Activated CD8-positive, alpha-beta memory T cell treated with anti-CD3 and anti-CD28 coated beads, Interleukin-2, amount 50 U/mL, for 1 hour (primary cell): ENCODE results near the gene TBPL1.

ENCODE experiments used
- DNase-seq: peaks from one replicate; pipeline ENCODE4 v3.0.0-alpha.2; 2020; ENCODE audit errors: extremely low read depth

Gene TBPL1

GRCh38 chr6:134007077-134007476 is 54.1 kb downstream of the TBPL1 start:
- DNase-seq = no peak

- no peak for DNase-seq
Observed at GRCh38 chr6:134009876-134010275, 56.9 kb downstream of the TBPL1 start.

GRCh38 chr6:134010400-134010799 is 57.4 kb downstream of the TBPL1 start:
- no peak for DNase-seq

- DNase-seq = no peak
Observed at GRCh38 chr6:134010974-134011373, 58.0 kb downstream of the TBPL1 start.

GRCh38 chr6:134014588-134015137 is 61.6 kb downstream of the TBPL1 start:
- no peak for DNase-seq

- DNase-seq = no peak
Observed at GRCh38 chr6:134015719-134016557, 62.9 kb downstream of the TBPL1 start.

- DNase-seq = no peak
Observed at GRCh38 chr6:134016558-134016814, 63.5 kb downstream of the TBPL1 start.

GRCh38 chr6:134020071-134020470 is 67.0 kb downstream of the TBPL1 start:
- no peak for DNase-seq

GRCh38 chr6:134020543-134020942 is 67.5 kb downstream of the TBPL1 start:
- no peak for DNase-seq

- no peak for DNase-seq
Observed at GRCh38 chr6:134020968-134021367, 67.9 kb downstream of the TBPL1 start.

- no peak for DNase-seq
Observed at GRCh38 chr6:134021396-134022122, 68.5 kb downstream of the TBPL1 start.

- DNase-seq = no peak
Observed at GRCh38 chr6:134022650-134023049, 69.6 kb downstream of the TBPL1 start.

GRCh38 chr6:134026597-134026996 is 73.6 kb downstream of the TBPL1 start:
- DNase-seq = no peak

GRCh38 chr6:134028438-134028837 is 75.4 kb downstream of the TBPL1 start:
- DNase-seq = no peak

GRCh38 chr6:134029495-134030455 is 76.8 kb downstream of the TBPL1 start:
- no peak for DNase-seq

- DNase-seq = no peak
Observed at GRCh38 chr6:134031696-134032255, 78.8 kb downstream of the TBPL1 start.

- no peak for DNase-seq
Observed at GRCh38 chr6:134034478-134034877, 81.5 kb downstream of the TBPL1 start.

GRCh38 chr6:134034961-134035822 is 82.2 kb downstream of the TBPL1 start:
- DNase-seq = no peak

GRCh38 chr6:134035823-134036296 is 82.8 kb downstream of the TBPL1 start:
- DNase-seq = no peak

- DNase-seq = no peak
Observed at GRCh38 chr6:134039116-134039515, 86.1 kb downstream of the TBPL1 start.
